ENCODE measurements around the gene PCAT7. TPM values are rescaled to one million over a fixed set of nuclear protein-coding genes. Genes with fewer than 3 reads are reported as not detected.

The PCAT7 gene
- total RNA-seq, 1 donor = 0.43 TPM

- DNase-seq (ENCODE audit: low read depth) = no peak
- TF ChIP-seq CTCF (IDR thresholded peaks at IDR 0.05; ENCODE audit: insufficient read depth, low read depth, low read length) = no peak
- no peak overlapping the region for H3K4me3 ChIP-seq (ENCODE audit: low read depth, low read length)
Measured at GRCh38 chr9:94525396-94526035, 29.4 kb upstream of the PCAT7 start.

GRCh38 chr9:94526271-94526670 is 28.6 kb upstream of the PCAT7 start:
- no peak overlapping the region for H3K4me3 ChIP-seq (ENCODE audit: low read depth, low read length)
- no peak for DNase-seq (ENCODE audit: low read depth)
- no peak for TF ChIP-seq CTCF (IDR thresholded peaks at IDR 0.05; ENCODE audit: insufficient read depth, low read depth, low read length)

GRCh38 chr9:94526951-94527350 is 27.9 kb upstream of the PCAT7 start:
- no peak for TF ChIP-seq CTCF (IDR thresholded peaks at IDR 0.05; ENCODE audit: insufficient read depth, low read depth, low read length)
- DNase-seq (ENCODE audit: low read depth) = no peak
- H3K4me3 ChIP-seq (ENCODE audit: low read depth, low read length) = no peak overlapping the region

GRCh38 chr9:94528886-94529285 is 26.0 kb upstream of the PCAT7 start:
- no peak overlapping the region for H3K4me3 ChIP-seq (ENCODE audit: low read depth, low read length)
- no peak for DNase-seq (ENCODE audit: low read depth)
- no peak for TF ChIP-seq CTCF (IDR thresholded peaks at IDR 0.05; ENCODE audit: insufficient read depth, low read depth, low read length)

GRCh38 chr9:94533155-94533554 is 21.7 kb upstream of the PCAT7 start:
- TF ChIP-seq CTCF (IDR thresholded peaks at IDR 0.05; ENCODE audit: insufficient read depth, low read depth, low read length) = no peak
- H3K4me3 ChIP-seq (ENCODE audit: low read depth, low read length) = no peak overlapping the region
- no peak for DNase-seq (ENCODE audit: low read depth)

- no peak for DNase-seq (ENCODE audit: low read depth)
- no peak for TF ChIP-seq CTCF (IDR thresholded peaks at IDR 0.05; ENCODE audit: insufficient read depth, low read depth, low read length)
- H3K4me3 ChIP-seq (ENCODE audit: low read depth, low read length) = no peak overlapping the region
Measured at GRCh38 chr9:94533601-94534000, 21.3 kb upstream of the PCAT7 start.

GRCh38 chr9:94534901-94535300 is 20.0 kb upstream of the PCAT7 start:
- no peak overlapping the region for H3K4me3 ChIP-seq (ENCODE audit: low read depth, low read length)
- TF ChIP-seq CTCF (IDR thresholded peaks at IDR 0.05; ENCODE audit: insufficient read depth, low read depth, low read length) = no peak
- no peak for DNase-seq (ENCODE audit: low read depth)

All from fibroblast of villous mesenchyme (primary cell).